SK-N-SH treated with all-trans-retinoic acid at 6 μM for 48 hours (cell line): ENCODE data around the gene DAAM2.

Experiments
- ARNTL ChIP-seq: fragments of 450-650 bp; formaldehyde crosslinking; IDR thresholded peaks from 2 replicates; pipeline ENCODE4 v1.5.0; 2020; ENCODE audit warnings: low read depth, mild to moderate bottlenecking, moderate library complexity, borderline replicate concordance
- ISL1 ChIP-seq: fragments of 250-450 bp; sonication (Bioruptor Pico); IDR thresholded peaks from 2 replicates; pipeline ENCODE4 v2.1.2; 2022; ENCODE audit warnings: mild to moderate bottlenecking, moderate library complexity
- RARB ChIP-seq: fragments of 250-450 bp; sonication (Bioruptor Pico); IDR thresholded peaks from 2 replicates; pipeline ENCODE4 v1.8.0; 2021; ENCODE audit warnings: mild to moderate bottlenecking, moderate library complexity
- SNAI2 ChIP-seq: fragments of 250-450 bp; sonication (Bioruptor Pico); IDR thresholded peaks from 2 replicates; pipeline ENCODE4 v1.5.0; 2020; ENCODE audit warnings: mild to moderate bottlenecking, moderate library complexity
- ZFP3 ChIP-seq: fragments of 250-450 bp; sonication (Bioruptor Pico); IDR thresholded peaks from 2 replicates; pipeline ENCODE4 v1.5.0; 2020; ENCODE audit warnings: mild to moderate bottlenecking, moderate library complexity
- ZNF565 ChIP-seq: fragments of 450-650 bp; formaldehyde crosslinking; conservative IDR thresholded peaks from 2 replicates; pipeline ENCODE4 v1.5.0; 2020; ENCODE audit warnings: low read depth, mild to moderate bottlenecking, moderate library complexity
- TF ChIP-seq, protein P1 (sequence below): fragments of 250-450 bp; sonication (Bioruptor Pico); IDR thresholded peaks from 2 replicates; pipeline ENCODE4 v1.8.0; 2020; ENCODE audit warnings: mild to moderate bottlenecking, moderate library complexity, borderline replicate concordance
- TF ChIP-seq, protein P2 (sequence below): fragments of 250-450 bp; sonication (Bioruptor Pico); IDR thresholded peaks from 2 replicates; pipeline ENCODE4 v1.5.1; 2020; ENCODE audit warnings: low read depth, mild to moderate bottlenecking, moderate library complexity
- TF ChIP-seq, protein P3 (sequence below): fragments of 250-450 bp; sonication (Bioruptor Pico); IDR thresholded peaks from 2 replicates; pipeline ENCODE4 v1.5.1; 2021; ENCODE audit warnings: mild to moderate bottlenecking, moderate library complexity

DNA sequence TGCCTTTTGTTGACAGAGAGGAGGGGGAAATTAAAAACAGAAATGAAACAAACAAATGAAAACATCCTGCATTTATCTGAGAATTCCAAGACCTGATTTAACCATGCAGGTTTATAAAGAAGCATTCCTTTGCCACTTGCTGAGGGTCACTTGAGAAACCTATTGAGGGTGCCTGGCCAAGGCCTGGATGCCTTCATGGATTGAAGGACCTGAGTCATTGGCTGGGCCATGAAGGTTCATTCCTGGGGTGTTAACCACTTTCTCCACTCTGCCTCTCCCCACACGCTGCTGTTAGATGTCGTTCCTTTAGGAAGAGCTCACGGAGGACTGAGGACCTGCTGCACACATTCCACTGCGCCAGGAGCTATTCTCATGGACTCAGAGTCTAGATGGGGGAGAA is 49.7 kb downstream of the DAAM2 start:
- TF ChIP-seq ZNF565 (no peak), ISL1 (CRISPR knock-in tag) (no peak), RARB (CRISPR knock-in tag) (no peak), ARNTL (no peak), SNAI2 (CRISPR knock-in tag) (no peak), ZFP3 (CRISPR knock-in tag) (no peak)
- TF ChIP-seq, protein P1, sequence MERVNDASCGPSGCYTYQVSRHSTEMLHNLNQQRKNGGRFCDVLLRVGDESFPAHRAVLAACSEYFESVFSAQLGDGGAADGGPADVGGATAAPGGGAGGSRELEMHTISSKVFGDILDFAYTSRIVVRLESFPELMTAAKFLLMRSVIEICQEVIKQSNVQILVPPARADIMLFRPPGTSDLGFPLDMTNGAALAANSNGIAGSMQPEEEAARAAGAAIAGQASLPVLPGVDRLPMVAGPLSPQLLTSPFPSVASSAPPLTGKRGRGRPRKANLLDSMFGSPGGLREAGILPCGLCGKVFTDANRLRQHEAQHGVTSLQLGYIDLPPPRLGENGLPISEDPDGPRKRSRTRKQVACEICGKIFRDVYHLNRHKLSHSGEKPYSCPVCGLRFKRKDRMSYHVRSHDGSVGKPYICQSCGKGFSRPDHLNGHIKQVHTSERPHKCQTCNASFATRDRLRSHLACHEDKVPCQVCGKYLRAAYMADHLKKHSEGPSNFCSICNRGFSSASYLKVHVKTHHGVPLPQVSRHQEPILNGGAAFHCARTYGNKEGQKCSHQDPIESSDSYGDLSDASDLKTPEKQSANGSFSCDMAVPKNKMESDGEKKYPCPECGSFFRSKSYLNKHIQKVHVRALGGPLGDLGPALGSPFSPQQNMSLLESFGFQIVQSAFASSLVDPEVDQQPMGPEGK (CRISPR knock-in tag), result no peak
- TF ChIP-seq, protein P2, sequence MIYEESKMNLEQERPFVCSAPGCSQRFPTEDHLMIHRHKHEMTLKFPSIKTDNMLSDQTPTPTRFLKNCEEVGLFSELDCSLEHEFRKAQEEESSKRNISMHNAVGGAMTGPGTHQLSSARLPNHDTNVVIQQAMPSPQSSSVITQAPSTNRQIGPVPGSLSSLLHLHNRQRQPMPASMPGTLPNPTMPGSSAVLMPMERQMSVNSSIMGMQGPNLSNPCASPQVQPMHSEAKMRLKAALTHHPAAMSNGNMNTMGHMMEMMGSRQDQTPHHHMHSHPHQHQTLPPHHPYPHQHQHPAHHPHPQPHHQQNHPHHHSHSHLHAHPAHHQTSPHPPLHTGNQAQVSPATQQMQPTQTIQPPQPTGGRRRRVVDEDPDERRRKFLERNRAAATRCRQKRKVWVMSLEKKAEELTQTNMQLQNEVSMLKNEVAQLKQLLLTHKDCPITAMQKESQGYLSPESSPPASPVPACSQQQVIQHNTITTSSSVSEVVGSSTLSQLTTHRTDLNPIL (CRISPR knock-in tag), result no peak
- TF ChIP-seq, protein P3, sequence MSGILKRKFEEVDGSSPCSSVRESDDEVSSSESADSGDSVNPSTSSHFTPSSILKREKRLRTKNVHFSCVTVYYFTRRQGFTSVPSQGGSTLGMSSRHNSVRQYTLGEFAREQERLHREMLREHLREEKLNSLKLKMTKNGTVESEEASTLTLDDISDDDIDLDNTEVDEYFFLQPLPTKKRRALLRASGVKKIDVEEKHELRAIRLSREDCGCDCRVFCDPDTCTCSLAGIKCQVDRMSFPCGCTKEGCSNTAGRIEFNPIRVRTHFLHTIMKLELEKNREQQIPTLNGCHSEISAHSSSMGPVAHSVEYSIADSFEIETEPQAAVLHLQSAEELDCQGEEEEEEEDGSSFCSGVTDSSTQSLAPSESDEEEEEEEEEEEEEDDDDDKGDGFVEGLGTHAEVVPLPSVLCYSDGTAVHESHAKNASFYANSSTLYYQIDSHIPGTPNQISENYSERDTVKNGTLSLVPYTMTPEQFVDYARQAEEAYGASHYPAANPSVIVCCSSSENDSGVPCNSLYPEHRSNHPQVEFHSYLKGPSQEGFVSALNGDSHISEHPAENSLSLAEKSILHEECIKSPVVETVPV (CRISPR knock-in tag), result no peak
